A673 (cell line): ENCODE measurements around the gene PLCD3.

Experiments
- EZH2 ChIP-seq: fragments of 200-600 bp; sonication (generic); IDR thresholded peaks from 2 replicates; pipeline ENCODE4 v1.6.1; 2017; ENCODE audit warnings: borderline replicate concordance, low read depth, mild to moderate bottlenecking, mixed read lengths, antibody characterized with exemption, low read length; ENCODE audit not compliant: poor library complexity, severe bottlenecking
- TF ChIP-seq, protein P1 (sequence below): fragments of 300-800, 200-600 bp; sonication (generic); conservative IDR thresholded peaks from 2 replicates; pipeline ENCODE4 v1.5.1; 2017; ENCODE audit warnings: low read depth, mild to moderate bottlenecking, antibody characterized with exemption, low read length, moderate library complexity, mixed read lengths

DNA sequence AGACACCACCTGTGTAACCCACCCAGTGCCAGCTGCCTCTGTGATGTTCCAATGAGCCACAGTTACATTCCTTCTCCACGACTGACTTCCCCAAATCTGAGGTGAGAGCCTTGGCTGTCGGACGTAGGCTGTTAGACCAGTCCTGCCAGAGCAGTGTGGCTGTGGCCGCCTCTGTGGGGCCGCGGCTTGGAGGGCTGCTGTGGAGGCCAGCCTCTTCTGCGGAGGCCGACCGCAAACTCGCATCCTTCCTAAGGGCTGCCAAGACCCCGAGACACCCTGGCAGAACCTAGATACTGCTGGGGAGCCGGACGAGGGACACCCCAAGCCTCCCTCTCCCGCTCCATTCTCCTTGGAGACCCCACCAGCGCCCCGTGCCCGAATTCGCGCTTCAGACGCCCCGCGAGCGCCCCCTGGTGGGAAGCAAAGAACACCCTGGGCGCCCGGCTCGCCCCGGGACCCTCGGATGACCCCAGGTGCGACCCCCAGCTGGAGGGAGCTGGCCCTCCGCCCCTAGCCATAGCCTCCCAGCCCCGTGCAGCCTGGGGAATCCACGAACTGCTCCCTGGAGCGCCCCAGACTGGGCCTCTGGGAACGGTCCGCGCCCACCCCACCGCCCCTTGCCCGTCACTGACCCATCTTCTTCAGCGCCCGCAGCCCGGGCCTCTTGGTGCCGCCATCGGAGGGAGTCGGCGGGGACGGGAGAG is 547 bp downstream of the PLCD3 start:
- TF ChIP-seq, protein P1, sequence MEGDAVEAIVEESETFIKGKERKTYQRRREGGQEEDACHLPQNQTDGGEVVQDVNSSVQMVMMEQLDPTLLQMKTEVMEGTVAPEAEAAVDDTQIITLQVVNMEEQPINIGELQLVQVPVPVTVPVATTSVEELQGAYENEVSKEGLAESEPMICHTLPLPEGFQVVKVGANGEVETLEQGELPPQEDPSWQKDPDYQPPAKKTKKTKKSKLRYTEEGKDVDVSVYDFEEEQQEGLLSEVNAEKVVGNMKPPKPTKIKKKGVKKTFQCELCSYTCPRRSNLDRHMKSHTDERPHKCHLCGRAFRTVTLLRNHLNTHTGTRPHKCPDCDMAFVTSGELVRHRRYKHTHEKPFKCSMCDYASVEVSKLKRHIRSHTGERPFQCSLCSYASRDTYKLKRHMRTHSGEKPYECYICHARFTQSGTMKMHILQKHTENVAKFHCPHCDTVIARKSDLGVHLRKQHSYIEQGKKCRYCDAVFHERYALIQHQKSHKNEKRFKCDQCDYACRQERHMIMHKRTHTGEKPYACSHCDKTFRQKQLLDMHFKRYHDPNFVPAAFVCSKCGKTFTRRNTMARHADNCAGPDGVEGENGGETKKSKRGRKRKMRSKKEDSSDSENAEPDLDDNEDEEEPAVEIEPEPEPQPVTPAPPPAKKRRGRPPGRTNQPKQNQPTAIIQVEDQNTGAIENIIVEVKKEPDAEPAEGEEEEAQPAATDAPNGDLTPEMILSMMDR, result peak; percentile 67
- no peak for TF ChIP-seq EZH2
